SK-N-SH treated with all-trans-retinoic acid at 6 μM for 48 hours (cell line): Measurements from ENCODE around the gene RPP30.

ENCODE experiments used
- ATAC-seq: fragments of 200-7000 bp; cut with Tn5 transposase; 3 replicates; pipeline ENCODE4 v1.9.1; 2020; ENCODE audit warnings: mild to moderate bottlenecking, moderate library complexity
- ARNTL ChIP-seq: fragments of 450-650 bp; formaldehyde crosslinking; IDR thresholded peaks from 2 replicates; pipeline ENCODE4 v1.5.0; 2020; ENCODE audit warnings: low read depth, mild to moderate bottlenecking, moderate library complexity, borderline replicate concordance
- BACH2 ChIP-seq: fragments of 250-450 bp; sonication (Bioruptor Pico); IDR thresholded peaks from 2 replicates; pipeline ENCODE4 v1.9.0; 2021; ENCODE audit warnings: mild to moderate bottlenecking, borderline replicate concordance
- CSDC2 ChIP-seq: fragments of 250-450 bp; sonication (Bioruptor Pico); IDR thresholded peaks from 2 replicates; pipeline ENCODE4 v1.5.0; 2020; ENCODE audit warnings: mild to moderate bottlenecking, moderate library complexity
- CSRNP3 ChIP-seq: fragments of 250-450 bp; sonication (Bioruptor Pico); IDR thresholded peaks from 2 replicates; pipeline ENCODE4 v1.5.1; 2021; ENCODE audit warnings: mild to moderate bottlenecking, moderate library complexity
- ESRRG ChIP-seq: fragments of 250-450 bp; sonication (Bioruptor Pico); IDR thresholded peaks from 2 replicates; pipeline ENCODE4 v1.6.1; 2021; ENCODE audit warnings: mild to moderate bottlenecking
- GLIS3 ChIP-seq: fragments of 250-450 bp; sonication (Bioruptor Pico); IDR thresholded peaks from 2 replicates; pipeline ENCODE4 v1.5.0; 2020; ENCODE audit warnings: mild to moderate bottlenecking, moderate library complexity
- ISL1 ChIP-seq: fragments of 250-450 bp; sonication (Bioruptor Pico); IDR thresholded peaks from 2 replicates; pipeline ENCODE4 v2.1.2; 2022; ENCODE audit warnings: mild to moderate bottlenecking, moderate library complexity
- OSR1 ChIP-seq: fragments of 250-450 bp; sonication (Bioruptor Pico); IDR thresholded peaks from 2 replicates; pipeline ENCODE4 v1.8.0; 2022; ENCODE audit warnings: moderate library complexity, mild to moderate bottlenecking, inconsistent platforms
- PPARA ChIP-seq: fragments of 250-450 bp; sonication (Bioruptor Pico); IDR thresholded peaks from 2 replicates; pipeline ENCODE4 v1.5.0; 2020; ENCODE audit warnings: mild to moderate bottlenecking, borderline replicate concordance
- RARB ChIP-seq: fragments of 250-450 bp; sonication (Bioruptor Pico); IDR thresholded peaks from 2 replicates; pipeline ENCODE4 v1.8.0; 2021; ENCODE audit warnings: mild to moderate bottlenecking, moderate library complexity
- SNAI2 ChIP-seq: fragments of 250-450 bp; sonication (Bioruptor Pico); IDR thresholded peaks from 2 replicates; pipeline ENCODE4 v1.5.0; 2020; ENCODE audit warnings: mild to moderate bottlenecking, moderate library complexity
- TCF4 ChIP-seq: fragments of 250-450 bp; sonication (Bioruptor Pico); IDR thresholded peaks from 2 replicates; pipeline ENCODE4 v1.8.0; 2021; ENCODE audit warnings: mild to moderate bottlenecking, moderate library complexity, borderline replicate concordance
- TOX ChIP-seq: fragments of 250-450 bp; sonication (Bioruptor Pico); IDR thresholded peaks from 2 replicates; pipeline ENCODE4 v1.8.0; 2021; ENCODE audit warnings: mild to moderate bottlenecking, moderate library complexity, borderline replicate concordance
- ZC3H10 ChIP-seq: fragments of 250-450 bp; sonication (Bioruptor Pico); IDR thresholded peaks from 2 replicates; pipeline ENCODE4 v1.5.1; 2021; ENCODE audit warnings: mild to moderate bottlenecking, moderate library complexity
- ZFP3 ChIP-seq: fragments of 250-450 bp; sonication (Bioruptor Pico); IDR thresholded peaks from 2 replicates; pipeline ENCODE4 v1.5.0; 2020; ENCODE audit warnings: mild to moderate bottlenecking, moderate library complexity
- ZFP30 ChIP-seq: fragments of 450-650 bp; formaldehyde crosslinking; IDR thresholded peaks from 2 replicates; pipeline ENCODE4 v1.5.0; 2022; ENCODE audit warnings: mild to moderate bottlenecking, moderate library complexity
- ZNF565 ChIP-seq: fragments of 450-650 bp; formaldehyde crosslinking; conservative IDR thresholded peaks from 2 replicates; pipeline ENCODE4 v1.5.0; 2020; ENCODE audit warnings: low read depth, mild to moderate bottlenecking, moderate library complexity
- ZNF70 ChIP-seq: fragments of 450-650 bp; formaldehyde crosslinking; IDR thresholded peaks from 2 replicates; pipeline ENCODE4 v1.5.0; 2020; ENCODE audit warnings: mild to moderate bottlenecking, moderate library complexity
- ZNF8 ChIP-seq: fragments of 450-650 bp; formaldehyde crosslinking; IDR thresholded peaks from 2 replicates; pipeline ENCODE4 v1.5.0; 2020; ENCODE audit warnings: mild to moderate bottlenecking, moderate library complexity
- TF ChIP-seq, protein P1 (sequence below): fragments of 250-450 bp; sonication (Bioruptor Pico); IDR thresholded peaks from 2 replicates; pipeline ENCODE4 v1.5.1; 2020; ENCODE audit warnings: low read depth, mild to moderate bottlenecking, moderate library complexity
- TF ChIP-seq, protein P2 (sequence below): fragments of 250-450 bp; sonication (Bioruptor Pico); IDR thresholded peaks from 2 replicates; pipeline ENCODE4 v1.8.0; 2021; ENCODE audit warnings: low read depth, mild to moderate bottlenecking, moderate library complexity, borderline replicate concordance

The RPP30 gene

GRCh38 chr10:90923111-90923731, 51.4 kb downstream of the RPP30 start:
- no peak for TF ChIP-seq CSDC2 (CRISPR knock-in tag)
- TF ChIP-seq ZFP30 (CRISPR knock-in tag), result no peak
- TF ChIP-seq TCF4, result no peak
- no peak for TF ChIP-seq ZNF70 (CRISPR knock-in tag)
- no peak for TF ChIP-seq GLIS3
- TF ChIP-seq, protein P1, sequence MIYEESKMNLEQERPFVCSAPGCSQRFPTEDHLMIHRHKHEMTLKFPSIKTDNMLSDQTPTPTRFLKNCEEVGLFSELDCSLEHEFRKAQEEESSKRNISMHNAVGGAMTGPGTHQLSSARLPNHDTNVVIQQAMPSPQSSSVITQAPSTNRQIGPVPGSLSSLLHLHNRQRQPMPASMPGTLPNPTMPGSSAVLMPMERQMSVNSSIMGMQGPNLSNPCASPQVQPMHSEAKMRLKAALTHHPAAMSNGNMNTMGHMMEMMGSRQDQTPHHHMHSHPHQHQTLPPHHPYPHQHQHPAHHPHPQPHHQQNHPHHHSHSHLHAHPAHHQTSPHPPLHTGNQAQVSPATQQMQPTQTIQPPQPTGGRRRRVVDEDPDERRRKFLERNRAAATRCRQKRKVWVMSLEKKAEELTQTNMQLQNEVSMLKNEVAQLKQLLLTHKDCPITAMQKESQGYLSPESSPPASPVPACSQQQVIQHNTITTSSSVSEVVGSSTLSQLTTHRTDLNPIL, result no peak
- TF ChIP-seq ZC3H10, result no peak
- TF ChIP-seq BACH2 (CRISPR knock-in tag), result no peak
- no peak for TF ChIP-seq PPARA (CRISPR knock-in tag)
- TF ChIP-seq ZNF8, result no peak
- no peak for TF ChIP-seq OSR1 (CRISPR knock-in tag)
- no peak for TF ChIP-seq SNAI2 (CRISPR knock-in tag)
- TF ChIP-seq ESRRG (CRISPR knock-in tag), result no peak
- TF ChIP-seq RARB (CRISPR knock-in tag), result no peak
- TF ChIP-seq, protein P2, sequence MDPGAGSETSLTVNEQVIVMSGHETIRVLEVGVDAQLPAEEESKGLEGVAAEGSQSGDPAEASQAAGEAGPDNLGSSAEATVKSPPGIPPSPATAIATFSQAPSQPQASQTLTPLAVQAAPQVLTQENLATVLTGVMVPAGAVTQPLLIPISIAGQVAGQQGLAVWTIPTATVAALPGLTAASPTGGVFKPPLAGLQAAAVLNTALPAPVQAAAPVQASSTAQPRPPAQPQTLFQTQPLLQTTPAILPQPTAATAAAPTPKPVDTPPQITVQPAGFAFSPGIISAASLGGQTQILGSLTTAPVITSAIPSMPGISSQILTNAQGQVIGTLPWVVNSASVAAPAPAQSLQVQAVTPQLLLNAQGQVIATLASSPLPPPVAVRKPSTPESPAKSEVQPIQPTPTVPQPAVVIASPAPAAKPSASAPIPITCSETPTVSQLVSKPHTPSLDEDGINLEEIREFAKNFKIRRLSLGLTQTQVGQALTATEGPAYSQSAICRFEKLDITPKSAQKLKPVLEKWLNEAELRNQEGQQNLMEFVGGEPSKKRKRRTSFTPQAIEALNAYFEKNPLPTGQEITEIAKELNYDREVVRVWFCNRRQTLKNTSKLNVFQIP (CRISPR knock-in tag), result no peak
- TF ChIP-seq ARNTL (CRISPR knock-in tag), result no peak
- no peak for TF ChIP-seq CSRNP3 (CRISPR knock-in tag)
- no peak for ATAC-seq

DNA sequence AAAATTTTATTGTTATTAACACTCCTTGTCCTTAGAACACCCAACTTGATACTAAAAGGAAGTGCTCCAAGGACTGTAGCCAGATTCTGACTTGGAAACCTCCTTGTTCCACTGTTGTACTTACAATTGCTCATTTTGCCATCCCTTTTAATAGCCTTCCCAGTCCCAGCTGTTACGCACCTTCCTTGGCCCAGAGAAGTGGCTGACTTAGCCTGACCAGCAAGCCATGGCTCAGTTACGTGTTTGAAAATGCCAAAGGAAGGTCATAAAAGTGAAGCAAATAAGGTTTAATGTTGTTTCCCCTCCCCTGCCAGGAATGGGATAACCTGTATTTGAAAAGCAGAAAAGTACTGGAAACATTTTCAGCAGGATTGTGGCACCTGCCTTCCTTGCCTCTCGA, 52.8 kb downstream of the RPP30 start:
- no peak for TF ChIP-seq TOX (CRISPR knock-in tag)
- TF ChIP-seq ZNF8, result no peak
- no peak for TF ChIP-seq CSRNP3 (CRISPR knock-in tag)
- TF ChIP-seq TCF4, result no peak
- no peak for TF ChIP-seq GLIS3
- TF ChIP-seq PPARA (CRISPR knock-in tag), result no peak
- no peak for TF ChIP-seq BACH2 (CRISPR knock-in tag)
- TF ChIP-seq ARNTL (CRISPR knock-in tag), result no peak
- no peak for TF ChIP-seq ZNF70 (CRISPR knock-in tag)
- no peak for TF ChIP-seq ZFP30 (CRISPR knock-in tag)
- no peak for TF ChIP-seq ZNF565 (CRISPR knock-in tag)
- TF ChIP-seq CSDC2 (CRISPR knock-in tag), result no peak
- TF ChIP-seq, protein P1, result no peak
- no peak for TF ChIP-seq ISL1
- TF ChIP-seq ZFP3 (CRISPR knock-in tag), result no peak
- TF ChIP-seq ESRRG (CRISPR knock-in tag), result no peak
- TF ChIP-seq, protein P2 (CRISPR knock-in tag), result no peak
- TF ChIP-seq ZC3H10, result no peak
- TF ChIP-seq RARB (CRISPR knock-in tag), result no peak
- TF ChIP-seq SNAI2 (CRISPR knock-in tag), result no peak

More for the DNA sequence above, 52.8 kb downstream of the RPP30 start:
- no peak for ATAC-seq
